Measurements from ENCODE around the gene PIK3AP1.

Gene PIK3AP1

GRCh38 chr10:96610817-96611216, 109.5 kb downstream of the PIK3AP1 start:
- DNase-seq (ENCODE audit: low read depth in 2 of 2): no peak

- DNase-seq (ENCODE audit: low read depth in 2 of 2): no peak
These were observed 110.8 kb downstream of the PIK3AP1 start for GRCh38 chr10:96609510-96609909.

- no peak for DNase-seq (ENCODE audit: low read depth in 2 of 2)
These were observed 111.5 kb downstream of the PIK3AP1 start for GRCh38 chr10:96608805-96609204.

- DNase-seq (ENCODE audit: low read depth in 2 of 2): no peak
These were observed 112.1 kb downstream of the PIK3AP1 start for GRCh38 chr10:96608262-96608661.

GRCh38 chr10:96606946-96607345, 113.4 kb downstream of the PIK3AP1 start:
- no peak for DNase-seq (ENCODE audit: low read depth in 2 of 2)

- DNase-seq (ENCODE audit: low read depth in 2 of 2): no peak
These were observed 114.1 kb downstream of the PIK3AP1 start for GRCh38 chr10:96606216-96606615.

- DNase-seq (ENCODE audit: low read depth in 2 of 2): no peak
These were observed 120.0 kb downstream of the PIK3AP1 start for GRCh38 chr10:96600337-96600736.

GRCh38 chr10:96598846-96599245, 121.5 kb downstream of the PIK3AP1 start:
- DNase-seq (ENCODE audit: low read depth in 2 of 2): no peak

GRCh38 chr10:96596422-96597407, 123.6 kb downstream of the PIK3AP1 start:
- no peak for DNase-seq (ENCODE audit: low read depth in 2 of 2)

- DNase-seq (ENCODE audit: low read depth in 2 of 2): no peak
These were observed 124.6 kb downstream of the PIK3AP1 start for GRCh38 chr10:96595741-96596140.

- DNase-seq (ENCODE audit: low read depth in 2 of 2): no peak
These were observed 128.4 kb downstream of the PIK3AP1 start for GRCh38 chr10:96591946-96592345.

GRCh38 chr10:96588616-96589419, 131.5 kb downstream of the PIK3AP1 start:
- no peak for DNase-seq (ENCODE audit: low read depth in 2 of 2)

GRCh38 chr10:96588060-96588554, 132.2 kb downstream of the PIK3AP1 start:
- no peak for DNase-seq (ENCODE audit: low read depth in 2 of 2)

- DNase-seq (ENCODE audit: low read depth in 2 of 2): peak in 1 of 2 donors; percentile 24
These were observed 132.9 kb downstream of the PIK3AP1 start for GRCh38 chr10:96587264-96588059.

- peak; percentile 87 to 93 for DNase-seq (ENCODE audit: low read depth in 2 of 2)
These were observed 133.7 kb downstream of the PIK3AP1 start, which contains the start of gene TM9SF3 for GRCh38 chr10:96586419-96587263. Gene TM9SF3 (minus strand): TSS chr10:96587012. CDS start chr10:96586835, 177 bp downstream.

- DNase-seq (ENCODE audit: low read depth in 2 of 2): no peak
These were observed 134.4 kb downstream of the PIK3AP1 start for GRCh38 chr10:96585736-96586418.

GRCh38 chr10:96584474-96584873, 135.8 kb downstream of the PIK3AP1 start:
- no peak for DNase-seq (ENCODE audit: low read depth in 2 of 2)

GRCh38 chr10:96584035-96584434, 136.3 kb downstream of the PIK3AP1 start:
- no peak for DNase-seq (ENCODE audit: low read depth in 2 of 2)

GRCh38 chr10:96579133-96579532, 141.2 kb downstream of the PIK3AP1 start:
- no peak for DNase-seq (ENCODE audit: low read depth in 2 of 2)

- DNase-seq (ENCODE audit: low read depth in 2 of 2): no peak
These were observed 141.7 kb downstream of the PIK3AP1 start for GRCh38 chr10:96578633-96579032.

Measured in stimulated activated CD8-positive, alpha-beta memory T cell treated with anti-CD3 and anti-CD28 coated beads, Interleukin-2, amount 100 ng/mL, for 48 hours (primary cell).